ENCODE measurements around the gene DCAF7.

- TF ChIP-seq CTCF (IDR thresholded peaks at IDR 0.05; ENCODE audit: low read depth, low read length): no peak
- no peak for TF ChIP-seq MAX (IDR thresholded peaks at IDR 0.05; ENCODE audit: low read depth, low read length)
- TF ChIP-seq MYC (IDR thresholded peaks at IDR 0.05; ENCODE audit: low read depth, low read length): no peak
- no peak for TF ChIP-seq POLR2A (IDR thresholded peaks at IDR 0.05; ENCODE audit: extremely low read depth, insufficient read length)
These were observed 26.2 kb upstream of the DCAF7 start for GRCh38 chr17:63524051-63524450.
